IMR-90 (cell line): ENCODE data around the gene ADH1C. TPM values are rescaled to one million over a fixed set of nuclear protein-coding genes. Genes with fewer than 3 reads are reported as not detected.

Source experiments
- ATAC-seq: fragments of 200-7000 bp; cut with Tn5 transposase; 2 replicates; pipeline ENCODE4 v1.9.1; 2020; ENCODE audit warnings: low read depth, mild to moderate bottlenecking, moderate library complexity
- BruUV-seq: library from RNA; stranded (reverse); fragments of 400-500 nt; replicated peaks from 2 replicates; lab custom pipeline; 2021; lab: Mats Ljungman, UMichigan
- CTCF ChIA-PET: fragments of 300-600 bp; formaldehyde crosslinking; extraction: SDS; loops from one replicate; lab custom pipeline; 2021; ENCODE audit warnings: antibody characterized with exemption; lab: Yijun Ruan, JAX
- POLR2A ChIA-PET: fragments of 300-600 bp; sonication (Branson Sonifier 250); formaldehyde crosslinking; loops from one replicate; lab custom pipeline; 2022; ENCODE audit warnings: antibody characterized with exemption; ENCODE audit not compliant: unreplicated experiment; lab: Charles Lee
- DNase-seq: peaks from one replicate; pipeline ENCODE4 v3.0.0; 2013
- H2AFZ ChIP-seq: replicated peaks from 2 replicates; pipeline ENCODE3; 2013; ENCODE audit warnings: low read length, mild to moderate bottlenecking; ENCODE audit not compliant: poor library complexity
- H2AK5ac ChIP-seq: 2 replicates; pipeline ENCODE4 v1.6.1; 2013; ENCODE audit warnings: low read depth, low read length, inconsistent platforms
- H2AK9ac ChIP-seq: replicated peaks from 2 replicates; pipeline ENCODE3; 2013; ENCODE audit warnings: mild to moderate bottlenecking, low read depth, low read length, moderate library complexity; ENCODE audit not compliant: poor library complexity
- H2BK120ac ChIP-seq: 2 replicates; pipeline ENCODE4 v1.6.1; 2013; ENCODE audit warnings: low read depth, low read length, inconsistent platforms
- H2BK15ac ChIP-seq: 3 replicates; pipeline ENCODE4 v1.6.1; 2013; ENCODE audit warnings: low read depth, low read length, inconsistent platforms
- H2BK20ac ChIP-seq: 2 replicates; pipeline ENCODE4 v1.6.1; 2013; ENCODE audit warnings: low read depth, mild to moderate bottlenecking, inconsistent platforms, low read length, moderate library complexity
- H2BK5ac ChIP-seq: 2 replicates; pipeline ENCODE4 v1.6.1; 2013; ENCODE audit warnings: mild to moderate bottlenecking, low read depth, low read length, inconsistent platforms; ENCODE audit not compliant: poor library complexity, severe bottlenecking
- H3K14ac ChIP-seq: replicated peaks from 2 replicates; pipeline ENCODE4 v1.6.1; 2013; ENCODE audit warnings: low read depth, low read length, inconsistent platforms
- H3K18ac ChIP-seq: 2 replicates; pipeline ENCODE4 v1.6.1; 2013; ENCODE audit warnings: low read depth, low read length, control low read depth
- H3K23ac ChIP-seq: 2 replicates; pipeline ENCODE4 v1.6.1; 2013; ENCODE audit warnings: low read depth, low read length, inconsistent platforms
- H3K27ac ChIP-seq: 2 replicates; pipeline ENCODE4 v1.5.1; 2013; ENCODE audit warnings: mild to moderate bottlenecking, control low read depth, low read length; ENCODE audit not compliant: insufficient read depth
- H3K27me3 ChIP-seq: 2 replicates; pipeline ENCODE4 v1.6.1; 2013; ENCODE audit warnings: low read length; ENCODE audit not compliant: control insufficient read depth, insufficient read depth
- H3K36me3 ChIP-seq: 2 replicates; pipeline ENCODE4 v1.6.1; 2013; ENCODE audit warnings: low read length, mixed read lengths; ENCODE audit not compliant: control insufficient read depth, insufficient read depth
- H3K4ac ChIP-seq: 2 replicates; pipeline ENCODE4 v1.6.1; 2013; ENCODE audit warnings: low read depth, low read length, inconsistent platforms
- H3K4me1 ChIP-seq: 2 replicates; pipeline ENCODE4 v1.6.1; 2013; ENCODE audit warnings: low read length, mixed read lengths; ENCODE audit not compliant: control insufficient read depth, insufficient read depth
- H3K4me2 ChIP-seq: 2 replicates; pipeline ENCODE4 v1.6.1; 2013; ENCODE audit warnings: low read depth, mild to moderate bottlenecking, control low read depth, low read length, moderate library complexity
- H3K4me3 ChIP-seq: 2 replicates; pipeline ENCODE4 v1.5.1; 2013; ENCODE audit warnings: low read depth, mild to moderate bottlenecking, control low read depth, low read length, moderate library complexity; ENCODE audit not compliant: insufficient read depth
- H3K56ac ChIP-seq: 2 replicates; pipeline ENCODE4 v1.6.1; 2013; ENCODE audit warnings: low read length, inconsistent platforms; ENCODE audit not compliant: insufficient read depth; ENCODE audit errors: extremely low read depth
- H3K79me1 ChIP-seq, 2 experiments: 2 replicates each; pipeline ENCODE4 v1.6.1; 2013; ENCODE audit warnings: low read length in 2 of 2, inconsistent platforms in 1 of 2, low read depth in 1 of 2
- H3K9ac ChIP-seq: 2 replicates; pipeline ENCODE4 v1.6.1; 2013; ENCODE audit warnings: low read depth, low read length, control low read depth
- H3K9me1 ChIP-seq: 2 replicates; pipeline ENCODE4 v1.6.1; 2013; ENCODE audit warnings: low read length, inconsistent platforms; ENCODE audit not compliant: insufficient read depth
- H3K9me3 ChIP-seq: 2 replicates; pipeline ENCODE4 v1.6.1; 2013; ENCODE audit warnings: low read length; ENCODE audit not compliant: control insufficient read depth, insufficient read depth
- H4K20me1 ChIP-seq: 2 replicates; pipeline ENCODE4 v1.6.1; 2013; ENCODE audit warnings: low read length, inconsistent platforms; ENCODE audit not compliant: insufficient read depth
- H4K5ac ChIP-seq: 2 replicates; pipeline ENCODE4 v1.6.1; 2013; ENCODE audit warnings: mild to moderate bottlenecking, low read depth, low read length, control low read depth
- H4K8ac ChIP-seq, 2 experiments: 2 replicates each; pipeline ENCODE4 v1.6.1; 2013; ENCODE audit warnings: low read depth in 2 of 2, low read length in 2 of 2, control low read depth in 1 of 2, inconsistent platforms in 1 of 2
- H4K91ac ChIP-seq: 2 replicates; pipeline ENCODE4 v1.6.1; 2013; ENCODE audit warnings: low read depth, low read length, inconsistent platforms; ENCODE audit not compliant: insufficient read depth
- BHLHE40 ChIP-seq: fragments of 150-350 bp; IDR thresholded peaks from 2 replicates; pipeline ENCODE4 v1.6.1; 2016; ENCODE audit warnings: mild to moderate bottlenecking, low read depth, low read length
- CEBPB ChIP-seq: IDR thresholded peaks from 2 replicates; pipeline ENCODE4 v1.6.1; 2012; ENCODE audit warnings: low read depth, low read length, improper control_type of control experiment
- CHD1 ChIP-seq: IDR thresholded peaks from 2 replicates; pipeline ENCODE4 v1.6.1; 2012; ENCODE audit warnings: low read depth, low read length, improper control_type of control experiment
- CTCF ChIP-seq: conservative IDR thresholded peaks from 2 replicates; pipeline ENCODE4 v1.5.1; 2012; ENCODE audit warnings: mild to moderate bottlenecking, low read depth, low read length, improper control_type of control experiment
- ELK1 ChIP-seq: fragments of 150-350 bp; IDR thresholded peaks from 2 replicates; pipeline ENCODE4 v1.6.1; 2016; ENCODE audit warnings: low read depth, mild to moderate bottlenecking, low read length, moderate library complexity, borderline replicate concordance
- MAFK ChIP-seq: IDR thresholded peaks from 2 replicates; pipeline ENCODE4 v1.6.1; 2012; ENCODE audit warnings: low read depth, low read length, improper control_type of control experiment
- MAZ ChIP-seq: IDR thresholded peaks from 2 replicates; pipeline ENCODE4 v1.6.1; 2012; ENCODE audit warnings: low read depth, mild to moderate bottlenecking, low read length, improper control_type of control experiment, moderate library complexity, borderline replicate concordance
- MXI1 ChIP-seq: IDR thresholded peaks from 2 replicates; pipeline ENCODE4 v1.6.1; 2012; ENCODE audit warnings: low read depth, mild to moderate bottlenecking, low read length, moderate library complexity, borderline replicate concordance
- NFE2L2 ChIP-seq: fragments of 150-350 bp; IDR thresholded peaks from 2 replicates; pipeline ENCODE4 v1.6.1; 2016; ENCODE audit warnings: low read depth, mild to moderate bottlenecking, low read length
- POLR2A ChIP-seq: IDR thresholded peaks from 2 replicates; pipeline ENCODE4 v1.6.1; 2012; ENCODE audit warnings: mild to moderate bottlenecking, low read depth, low read length
- RAD21 ChIP-seq: IDR thresholded peaks from 2 replicates; pipeline ENCODE4 v1.6.1; 2012; ENCODE audit warnings: low read length, improper control_type of control experiment
- RCOR1 ChIP-seq: IDR thresholded peaks from 2 replicates; pipeline ENCODE4 v1.6.1; 2012; ENCODE audit warnings: mild to moderate bottlenecking, low read length, improper control_type of control experiment; ENCODE audit not compliant: insufficient replicate concordance
- RFX5 ChIP-seq: IDR thresholded peaks from 2 replicates; pipeline ENCODE4 v1.8.0; 2012; ENCODE audit warnings: low read depth, mild to moderate bottlenecking, low read length, moderate library complexity
- SMC3 ChIP-seq: fragments of 150-350 bp; IDR thresholded peaks from 2 replicates; pipeline ENCODE4 v1.6.1; 2016; ENCODE audit warnings: low read depth, mild to moderate bottlenecking, antibody characterized with exemption, low read length, moderate library complexity
- USF2 ChIP-seq: fragments of 150-350 bp; IDR thresholded peaks from 2 replicates; pipeline ENCODE4 v1.6.1; 2017; ENCODE audit warnings: mild to moderate bottlenecking, antibody characterized with exemption, low read length, low read depth
- WGBS, 2 experiments: methylation state at CpG; one replicate each; pipeline versions ENCODE4 v1.1.5 to v1.1.7; 2013; ENCODE audit warnings: missing lambda C conversion rate in 2 of 2; ENCODE audit not compliant: insufficient read length in 1 of 2; ENCODE audit errors: extremely low coverage in 2 of 2; 5-methylcytosine and 5-hydroxymethylcytosine counted together
- dilution Hi-C: fragments of 300-500 bp; cut with HindIII; formaldehyde crosslinking; loops from one replicate; pipeline ENCODE4 v1.14.3; 2018; ENCODE audit warnings: low sequenced_read_pairs; ENCODE audit not compliant: unreplicated experiment
- in situ Hi-C: fragments of 300-500 bp; cut with MboI; formaldehyde crosslinking; loops from 3 replicates; pipeline ENCODE4 v1.14.3; 2019; ENCODE audit warnings: low sequenced_read_pairs, inconsistent platforms, mixed read lengths
- intact Hi-C: fragments of 100-400 bp; cut with micrococcal nuclease; formaldehyde crosslinking; loops from 2 replicates; pipeline ENCODE4 v1.10.0; 2022
- polyA plus RNA-seq, 3 experiments: library from polyadenylated mRNA; depleted of rRNA; stranded (reverse); fragments of >200 nt; gene quantifications; 2 replicates each; pipeline ENCODE4 v1.2.3, GENCODE V29; 2012; ENCODE audit warnings: low replicate concordance in 1 of 3
- total RNA-seq: library from RNA; depleted of rRNA; stranded (reverse); fragments of >200 nt; gene quantifications from 2 replicates; pipeline ENCODE4 v1.2.3, GENCODE V29; 2012

The ADH1C gene
- total and polyA plus RNA-seq, 2 of the 4 experiments (the other 2 are of a cell fraction) = 0.26 TPM; not detected in 1

GRCh38 chr4:99323756-99324155 is 28.8 kb downstream of the ADH1C start:
- no CpG with 5 or more reads among the region's 1 CpG for WGBS, 2 experiments
- TF ChIP-seq BHLHE40 (no peak), RAD21 (no peak), ELK1 (no peak), CTCF (no peak), MXI1 (no peak), USF2 (no peak), SMC3 (no peak), MAZ (no peak), RCOR1 (no peak), NFE2L2 (no peak), MAFK (no peak), RFX5 (no peak), CEBPB (no peak), POLR2A (no peak), CHD1 (no peak)

More at GRCh38 chr4:99323756-99324155, 28.8 kb downstream of the ADH1C start:
- Histone ChIP-seq H2BK15ac (peak overlapping the region; percentile 20; the same call in 2 of the 3 replicates), H2BK5ac (peak overlapping the region; percentile 46), H3K36me3 (no peaks in the 10 kb centered on the region), H3K27ac (peak overlapping the region; percentile 93; the same call in 1 of the 2 replicates), H3K4me1 (peaks cover 9% of the 10 kb centered on the region; the same call in 1 of the 2 replicates), H3K4ac (peak overlapping the region; percentile 77; the same call in 1 of the 2 replicates), H2BK120ac (peak overlapping the region; percentile 85; the same call in 1 of the 2 replicates), H2AK9ac (no peak overlapping the region), H3K56ac (no peak overlapping the region), H3K4me3 (no peak overlapping the region), H3K9ac (no peak overlapping the region; the same call in 1 of the 2 replicates), H3K23ac (0 out of 2 replicates have a peak overlapping the region, but pooled peaks have one; percentile 35), H4K20me1 (no peaks in the 10 kb centered on the region), H3K18ac (peak overlapping the region; percentile 98), H3K27me3 (no peaks in the 10 kb centered on the region), H3K9me1 (no peaks in the 10 kb centered on the region), H2BK20ac (peak overlapping the region; percentile 75; the same call in 1 of the 2 replicates), H3K9me3 (peaks cover 8% of the 10 kb centered on the region; the same call in 1 of the 2 replicates), H4K91ac (peak overlapping the region; percentile 13; the same call in 1 of the 2 replicates), H3K14ac (0 out of 2 replicates have a peak overlapping the region, but pooled peaks have one; percentile 66), H3K4me2 (no peak overlapping the region), H3K79me1 (no peaks in the 10 kb centered on the region), H2AFZ (no peak overlapping the region), H2AK5ac (no peak overlapping the region), H4K5ac (peak overlapping the region; percentile 99), H4K8ac (peak overlapping the region; percentile 12 to 16; a peak in 2 of 4 replicates)
- dilution Hi-C loops (no loop called here), in situ Hi-C loops (no loop called here), intact Hi-C loops (loop anchor here (2.0 kb wide), 1 partner anchor 79 kb away; no protein-coding TSS in a partner anchor)
- peak; percentile 15; the same call in 1 of the 2 replicates for ATAC-seq
- BruUV-seq = no TSS peak
- peak; percentile 46 for DNase-seq
- ChIA-PET POLR2A (interaction anchor here (0.6 kb wide), 1 partner anchor 213 kb away, joined by 4 read pairs; no protein-coding TSS in a partner anchor), CTCF (no interaction called here)
